AG04450 (cell line): ENCODE results near the gene TOPAZ1. TPM values are rescaled to one million over a fixed set of nuclear protein-coding genes. Genes with fewer than 3 reads are reported as not detected.
A peak's percentile ranks its signal among the peaks of the same experiment; 100 is the strongest.

Experiments
- CTCF ChIA-PET: fragments of 300-600, 350-600 bp; formaldehyde crosslinking; extraction: SDS; loops from one replicate; lab custom pipeline; 2022; ENCODE audit warnings: antibody characterized with exemption, inconsistent platforms; lab: Charles Lee
- POLR2A ChIA-PET: fragments of 350-600 bp; formaldehyde crosslinking; extraction: SDS; loops from one replicate; lab custom pipeline; 2021; ENCODE audit warnings: antibody characterized with exemption, inconsistent platforms; lab: Yijun Ruan, JAX
- DNase-seq: peaks from one replicate; pipeline ENCODE4 v3.0.0-alpha.2; 2011; ENCODE audit warnings: low read depth, low spot score
- H3K27ac ChIP-seq: one replicate; pipeline ENCODE4 v1.5.1; 2012; ENCODE audit warnings: low read depth, low read length, control low read depth
- H3K27me3 ChIP-seq: one replicate; pipeline ENCODE4 v1.6.0; 2012; ENCODE audit warnings: low read length; ENCODE audit not compliant: control insufficient read depth, insufficient read depth
- H3K4me3 ChIP-seq: 2 replicates; pipeline ENCODE4 v1.5.1; 2011; ENCODE audit warnings: mild to moderate bottlenecking, low read depth, low read length, control low read depth
- H3K9me3 ChIP-seq: 2 replicates; pipeline ENCODE4 v1.5.1; 2012; ENCODE audit warnings: low read length; ENCODE audit not compliant: control insufficient read depth, insufficient read depth
- polyA plus RNA-seq: library from polyadenylated mRNA; depleted of rRNA; stranded (reverse); fragments of >200 nt; gene quantifications from 2 replicates; pipeline ENCODE4 v1.2.3, GENCODE V29; 2011
- TF ChIP-seq, protein P1 (sequence below): IDR thresholded peaks from 2 replicates; pipeline ENCODE4 v1.5.1; 2011; ENCODE audit warnings: low read depth, low read length, control low read depth, inconsistent platforms

The TOPAZ1 gene
- polyA plus RNA-seq, 1 experiment = not detected

DNA sequence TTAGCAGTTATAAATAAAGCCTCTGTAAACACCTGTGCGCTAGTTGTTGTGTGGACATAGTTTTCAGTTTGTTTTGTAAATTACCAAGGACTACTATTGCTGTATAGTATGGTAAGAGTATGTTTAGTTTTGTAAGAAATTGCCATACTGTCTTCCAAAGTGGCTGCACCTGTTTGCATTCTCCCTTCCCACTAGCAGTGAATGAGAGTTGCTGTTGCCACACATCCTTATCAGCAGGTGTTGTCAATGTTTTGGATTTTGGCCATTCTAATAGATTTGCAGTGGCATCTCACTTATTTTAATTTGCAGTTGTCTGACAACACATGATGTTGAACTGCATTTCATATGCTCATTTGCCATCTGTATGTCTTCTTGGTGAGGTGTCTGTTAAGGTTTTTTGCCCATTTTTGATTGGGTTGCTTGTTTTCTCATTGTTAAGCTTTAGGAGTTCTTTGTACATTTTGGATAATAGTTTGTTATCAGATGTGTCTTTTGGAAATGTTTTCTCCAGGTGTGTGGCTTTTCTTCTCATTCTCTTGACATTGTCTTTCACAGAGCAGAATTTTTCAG, 111.8 kb downstream of the TOPAZ1 start:
- ChIA-PET POLR2A (interaction anchor here (1.1 kb wide), 1 partner anchor 10 kb away, joined by 3 read pairs; no protein-coding TSS in a partner anchor), CTCF (interaction anchor here (0.6 kb wide), 1 partner anchor 50 kb away, joined by 6 read pairs; no protein-coding TSS in a partner anchor)
- no peak overlapping the region for H3K4me3 ChIP-seq

DNA sequence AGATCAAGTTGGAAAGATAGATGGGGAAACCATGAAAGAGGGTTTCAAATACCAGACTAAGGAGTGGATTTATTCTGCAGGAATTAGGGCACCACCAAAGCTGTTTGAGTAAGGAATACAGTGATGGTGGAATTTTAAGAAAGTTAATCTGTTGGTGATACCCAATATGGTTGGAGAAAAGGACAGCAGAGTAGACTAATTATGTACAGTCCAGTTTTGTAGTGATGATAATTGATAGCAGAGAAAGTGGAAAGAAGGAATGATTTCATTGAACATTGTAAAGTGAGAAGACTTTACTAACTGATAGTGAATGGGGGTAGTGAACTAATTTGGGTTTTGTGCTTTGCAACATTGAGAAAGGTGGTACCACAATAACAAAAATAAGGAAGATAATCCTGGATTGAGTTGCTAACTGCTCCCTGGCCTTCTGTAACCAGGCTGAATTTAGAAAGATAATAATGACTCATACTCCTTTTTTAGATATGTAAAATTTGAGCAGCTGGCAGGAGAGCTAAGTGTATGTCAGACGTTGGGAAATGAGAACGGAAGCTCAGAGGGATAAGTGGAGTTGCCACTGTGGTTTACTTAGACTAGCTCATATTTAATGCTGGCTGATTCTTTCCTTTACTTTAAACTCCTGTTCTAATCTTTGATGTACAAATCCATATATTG, 113.8 kb downstream of the TOPAZ1 start:
- CTCF ChIA-PET = interaction anchor here (0.6 to 1.0 kb wide), 3 partner anchors 15 to 530 kb away, joined by 3 read pairs; no protein-coding TSS in a partner anchor
- H3K9me3 ChIP-seq = no peaks in the 10 kb centered on the region
- H3K27ac ChIP-seq = no peak overlapping the region
- no peak overlapping the region for H3K4me3 ChIP-seq
- no peaks in the 10 kb centered on the region for H3K27me3 ChIP-seq
- DNase-seq = peak; percentile 66
- TF ChIP-seq, protein P1, sequence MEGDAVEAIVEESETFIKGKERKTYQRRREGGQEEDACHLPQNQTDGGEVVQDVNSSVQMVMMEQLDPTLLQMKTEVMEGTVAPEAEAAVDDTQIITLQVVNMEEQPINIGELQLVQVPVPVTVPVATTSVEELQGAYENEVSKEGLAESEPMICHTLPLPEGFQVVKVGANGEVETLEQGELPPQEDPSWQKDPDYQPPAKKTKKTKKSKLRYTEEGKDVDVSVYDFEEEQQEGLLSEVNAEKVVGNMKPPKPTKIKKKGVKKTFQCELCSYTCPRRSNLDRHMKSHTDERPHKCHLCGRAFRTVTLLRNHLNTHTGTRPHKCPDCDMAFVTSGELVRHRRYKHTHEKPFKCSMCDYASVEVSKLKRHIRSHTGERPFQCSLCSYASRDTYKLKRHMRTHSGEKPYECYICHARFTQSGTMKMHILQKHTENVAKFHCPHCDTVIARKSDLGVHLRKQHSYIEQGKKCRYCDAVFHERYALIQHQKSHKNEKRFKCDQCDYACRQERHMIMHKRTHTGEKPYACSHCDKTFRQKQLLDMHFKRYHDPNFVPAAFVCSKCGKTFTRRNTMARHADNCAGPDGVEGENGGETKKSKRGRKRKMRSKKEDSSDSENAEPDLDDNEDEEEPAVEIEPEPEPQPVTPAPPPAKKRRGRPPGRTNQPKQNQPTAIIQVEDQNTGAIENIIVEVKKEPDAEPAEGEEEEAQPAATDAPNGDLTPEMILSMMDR = no peak
- POLR2A ChIA-PET = interaction anchor here (0.7 to 1.7 kb wide), 4 partner anchors 13 to 155 kb away, joined by 3 to 8 read pairs (median 3); partner anchors contain the start of gene TCAIM

More for the DNA sequence above, 111.8 kb downstream of the TOPAZ1 start:
- Histone ChIP-seq H3K27me3 (no peaks in the 10 kb centered on the region), H3K9me3 (no peaks in the 10 kb centered on the region), H3K27ac (no peak overlapping the region)
- TF ChIP-seq, protein P1 = no peak
- no peak for DNase-seq

DNA sequence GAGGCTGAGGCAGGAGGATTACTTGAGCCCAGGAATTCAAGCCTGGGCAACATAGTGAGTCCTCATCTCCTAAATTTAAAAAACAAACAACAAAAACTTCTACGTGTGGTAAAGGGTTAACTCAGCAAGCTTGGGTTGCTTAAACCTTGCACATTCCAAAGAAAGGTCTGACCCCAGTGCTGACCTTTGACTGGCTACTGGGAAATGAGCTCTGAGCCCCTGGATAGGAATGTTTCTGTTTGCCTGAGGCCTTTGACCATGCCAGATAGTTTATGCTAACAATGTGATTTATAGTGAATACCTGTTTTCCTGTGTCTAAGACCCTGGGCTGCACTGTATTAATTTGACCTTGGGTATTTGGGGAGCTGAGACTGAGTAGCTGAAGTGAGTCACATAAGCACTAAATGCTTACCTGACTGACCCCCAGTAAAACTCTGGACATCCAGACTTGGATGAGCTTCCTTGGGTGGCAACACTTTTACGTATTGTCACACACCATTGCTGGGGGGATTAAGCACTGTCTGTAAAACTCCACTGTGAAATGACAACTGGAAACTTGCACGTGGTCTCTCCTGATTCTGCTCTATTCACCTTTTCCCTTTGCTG, 117.6 kb downstream of the TOPAZ1 start:
- Histone ChIP-seq H3K9me3 (no peaks in the 10 kb centered on the region), H3K27ac (no peak overlapping the region), H3K27me3 (no peaks in the 10 kb centered on the region), H3K4me3 (no peak overlapping the region)
- no peak for DNase-seq
- TF ChIP-seq, protein P1 = no peak
- CTCF ChIA-PET = no interaction called here
- POLR2A ChIA-PET = no interaction called here

DNA sequence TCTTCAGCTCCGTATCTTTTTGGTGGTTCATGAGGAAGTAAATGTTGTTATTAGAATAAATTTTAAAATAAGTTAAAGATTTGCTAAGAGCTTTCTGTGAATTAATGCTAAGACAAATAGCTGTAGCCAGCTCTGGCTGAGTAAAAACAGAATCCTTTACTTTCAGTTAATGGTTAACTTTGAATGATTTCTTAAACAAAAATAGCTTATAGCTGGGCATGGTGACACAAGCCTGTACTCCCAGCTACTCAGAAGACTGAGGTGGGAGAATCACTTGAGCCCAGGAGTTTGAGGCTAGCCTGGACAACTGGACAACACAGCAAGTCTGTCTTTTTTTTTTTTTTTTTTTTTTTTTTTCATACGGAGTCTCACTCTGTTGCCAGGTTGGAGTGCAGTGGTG, 121.9 kb downstream of the TOPAZ1 start:
- H3K4me3 ChIP-seq = no peak overlapping the region
- TF ChIP-seq, protein P1 = no peak
- H3K9me3 ChIP-seq = no peaks in the 10 kb centered on the region
- ChIA-PET POLR2A (interaction anchor here (1.1 kb wide), 1 partner anchor 10 kb away, joined by 3 read pairs; no protein-coding TSS in a partner anchor), CTCF (no interaction called here)
- DNase-seq = no peak
- H3K27ac ChIP-seq = no peak overlapping the region
- H3K27me3 ChIP-seq = no peaks in the 10 kb centered on the region
